NCI-H345 (cell line): ENCODE results near the gene CPNE5.

Experiments
- DNase-seq: peaks from one replicate; lab custom pipeline; 2025; lab: John Stamatoyannopoulos, UW

CPNE5 gene

DNA sequence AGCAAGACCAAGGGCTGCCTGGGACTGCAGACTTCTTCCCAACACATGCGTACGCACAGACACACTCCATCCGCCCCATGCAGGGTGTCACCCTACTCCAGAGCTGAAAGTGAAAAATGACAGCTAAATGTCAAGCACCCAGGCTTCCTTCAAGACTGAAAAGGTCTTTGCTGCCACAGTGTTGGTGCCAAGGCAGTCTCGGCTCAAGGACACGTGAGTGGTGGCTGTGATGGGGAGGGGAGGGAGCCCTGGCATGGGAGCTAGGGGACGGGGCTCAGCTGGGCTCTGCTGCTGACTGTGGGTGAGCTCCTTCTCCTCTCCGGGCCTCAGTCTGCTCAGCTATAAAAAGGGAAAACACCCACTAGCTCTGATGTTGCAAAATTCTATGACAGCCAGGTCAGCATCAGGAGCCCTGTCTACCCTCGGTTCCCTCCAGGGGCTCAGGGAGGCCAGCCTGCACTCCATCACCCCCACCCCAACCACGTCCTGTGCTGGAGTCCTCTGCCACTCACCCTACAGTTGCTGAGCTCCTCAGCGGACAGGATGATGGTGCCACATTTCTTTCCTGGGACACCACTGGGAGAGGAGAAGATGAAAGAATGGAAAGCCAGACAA lies 47.6 kb downstream of the CPNE5 start:
- DNase-seq: no peak

GRCh38 chr6:36791085-36791484 lies 48.2 kb downstream of the CPNE5 start:
- DNase-seq: no peak

- DNase-seq: no peak
Measured at GRCh38 chr6:36788768-36789167, 50.5 kb downstream of the CPNE5 start.

DNA sequence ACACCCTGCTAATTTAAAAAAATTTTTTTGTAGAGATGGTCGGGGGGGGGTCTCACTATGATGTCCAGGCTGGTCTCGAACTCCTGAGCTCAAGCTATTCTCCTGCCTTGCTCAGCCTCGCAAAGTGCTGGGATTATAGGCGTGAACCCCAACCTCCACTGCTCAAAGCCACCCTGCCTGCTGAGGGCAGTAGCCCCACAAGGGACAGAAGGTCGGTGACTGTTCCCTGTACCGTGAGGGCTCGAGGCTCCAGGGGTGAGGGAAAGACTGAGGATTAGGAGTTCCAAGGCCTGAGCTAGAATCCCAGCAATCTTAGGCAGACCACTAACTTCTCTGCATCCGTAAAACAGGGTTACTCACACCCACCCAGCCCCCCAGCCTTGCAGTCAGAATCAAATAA lies 51.1 kb downstream of the CPNE5 start:
- no peak for DNase-seq

DNA sequence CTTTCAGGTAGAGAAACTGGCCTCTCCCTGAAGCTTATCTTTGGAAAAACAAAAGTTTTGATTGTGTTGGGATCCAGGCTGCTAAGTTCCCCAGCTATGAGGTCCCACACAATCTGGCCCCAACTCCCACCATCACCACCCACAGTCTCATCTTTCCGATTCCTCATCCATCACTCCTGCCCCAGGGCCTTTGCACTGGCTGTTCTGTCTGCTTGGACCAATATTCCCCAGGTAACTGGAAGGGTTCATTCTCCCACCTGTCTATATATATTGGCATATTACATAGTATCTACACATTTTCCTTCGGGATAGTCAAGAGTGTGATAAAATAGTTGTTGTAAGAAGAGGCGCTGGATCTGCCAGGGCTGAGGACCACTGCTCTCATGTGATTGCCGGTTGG lies 52.0 kb downstream of the CPNE5 start:
- DNase-seq: no peak

DNA sequence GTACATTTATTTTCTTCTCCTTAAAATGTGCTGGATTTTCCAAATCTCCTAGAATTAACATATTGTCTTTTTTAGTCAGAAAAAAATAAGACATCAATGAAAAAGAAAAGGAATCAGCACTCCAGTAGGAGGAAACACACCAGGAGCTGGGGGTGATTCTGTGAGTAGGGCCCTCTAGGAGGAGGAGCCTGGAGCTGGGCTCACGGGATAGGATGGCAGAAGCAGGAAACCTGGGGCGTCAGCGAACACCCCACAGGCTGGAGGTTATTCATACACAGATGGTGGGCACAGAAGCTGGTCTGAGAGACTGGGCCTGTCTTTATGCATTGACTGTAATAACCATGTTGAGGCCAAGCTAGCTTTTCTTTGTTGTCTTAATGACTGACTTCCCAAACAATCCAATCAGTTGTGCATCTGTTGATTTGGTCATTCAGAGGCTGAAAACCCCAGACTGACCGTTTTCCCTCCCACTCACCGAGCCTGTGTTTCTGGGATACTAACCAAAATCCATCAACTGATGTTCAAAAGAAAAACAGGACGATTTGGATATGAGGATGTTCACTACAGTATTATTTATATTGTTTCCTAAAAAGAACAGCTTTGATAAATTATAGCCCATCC lies 53.1 kb downstream of the CPNE5 start:
- DNase-seq: no peak

GRCh38 chr6:36784376-36784636 lies 54.9 kb downstream of the CPNE5 start:
- DNase-seq: no peak

- DNase-seq: no peak
Measured at GRCh38 chr6:36783603-36784375, 55.5 kb downstream of the CPNE5 start.

- no peak for DNase-seq
Measured at GRCh38 chr6:36781669-36782068, 57.6 kb downstream of the CPNE5 start.

GRCh38 chr6:36780442-36781177 lies 58.6 kb downstream of the CPNE5 start:
- no peak for DNase-seq

DNA sequence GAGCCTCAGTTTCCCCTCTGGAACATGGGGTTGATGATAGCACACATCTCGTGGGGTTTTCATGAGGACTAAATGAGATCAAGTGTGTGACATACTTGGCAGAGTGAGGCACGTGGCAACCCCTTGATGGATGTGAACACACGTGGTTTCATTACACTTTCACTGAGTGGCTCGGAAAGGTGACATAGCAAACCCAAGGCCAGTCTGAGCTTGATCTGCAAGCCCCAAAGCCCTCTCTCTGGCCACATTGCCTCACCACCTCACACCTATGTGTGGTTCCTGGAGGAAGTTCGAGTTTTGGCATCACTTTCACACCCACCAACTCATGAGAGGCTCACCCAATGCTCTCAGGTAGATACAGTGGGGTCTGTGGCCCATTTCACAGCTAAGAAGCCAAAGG lies 60.0 kb downstream of the CPNE5 start:
- no peak for DNase-seq

- no peak for DNase-seq
Measured at GRCh38 chr6:36777801-36778200, 61.4 kb downstream of the CPNE5 start.

GRCh38 chr6:36776167-36776566 lies 63.1 kb downstream of the CPNE5 start:
- no peak for DNase-seq

GRCh38 chr6:36774331-36774730 lies 64.9 kb downstream of the CPNE5 start:
- no peak for DNase-seq

DNA sequence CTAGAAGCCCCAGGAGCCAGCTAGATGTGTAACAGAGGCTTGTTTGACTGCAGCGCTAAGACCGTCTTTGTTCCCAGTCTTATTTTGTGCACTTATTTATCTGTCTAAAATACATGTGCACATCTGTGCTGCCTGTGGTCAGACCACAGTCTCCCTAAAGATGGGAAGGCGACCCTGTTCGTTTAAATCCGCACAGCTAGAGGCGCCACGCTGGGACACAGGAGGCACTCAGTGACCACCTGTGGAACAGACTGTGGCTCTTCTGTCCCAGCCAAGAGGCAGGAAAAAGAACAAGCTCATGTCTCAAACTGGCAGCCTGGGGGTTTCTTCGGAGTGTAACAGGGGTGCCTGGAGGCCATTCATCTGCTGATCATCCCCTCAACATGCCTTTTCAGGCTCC lies 66.8 kb downstream of the CPNE5 start:
- DNase-seq: no peak

DNA sequence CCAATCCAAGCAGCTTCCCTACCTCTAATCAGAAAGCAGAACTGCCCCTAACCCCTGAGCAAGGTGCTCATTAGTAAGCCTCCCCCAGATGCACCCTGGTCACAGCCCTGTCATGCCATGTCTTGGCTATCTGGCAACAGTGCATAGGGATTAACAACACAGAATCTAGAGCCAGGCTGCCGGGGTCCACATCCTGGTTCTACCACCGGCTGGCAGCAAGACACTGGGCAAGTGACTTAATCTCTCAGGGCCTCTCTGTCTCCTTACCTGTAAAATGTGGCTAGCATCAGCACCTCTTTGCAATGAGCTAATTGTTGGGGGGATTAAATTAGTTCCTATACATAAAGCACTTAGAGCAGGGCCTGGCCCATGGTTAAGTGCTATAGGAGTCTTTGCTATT lies 68.1 kb downstream of the CPNE5 start:
- no peak for DNase-seq

- no peak for DNase-seq
Measured at GRCh38 chr6:36769676-36770499, 69.4 kb downstream of the CPNE5 start.

DNA sequence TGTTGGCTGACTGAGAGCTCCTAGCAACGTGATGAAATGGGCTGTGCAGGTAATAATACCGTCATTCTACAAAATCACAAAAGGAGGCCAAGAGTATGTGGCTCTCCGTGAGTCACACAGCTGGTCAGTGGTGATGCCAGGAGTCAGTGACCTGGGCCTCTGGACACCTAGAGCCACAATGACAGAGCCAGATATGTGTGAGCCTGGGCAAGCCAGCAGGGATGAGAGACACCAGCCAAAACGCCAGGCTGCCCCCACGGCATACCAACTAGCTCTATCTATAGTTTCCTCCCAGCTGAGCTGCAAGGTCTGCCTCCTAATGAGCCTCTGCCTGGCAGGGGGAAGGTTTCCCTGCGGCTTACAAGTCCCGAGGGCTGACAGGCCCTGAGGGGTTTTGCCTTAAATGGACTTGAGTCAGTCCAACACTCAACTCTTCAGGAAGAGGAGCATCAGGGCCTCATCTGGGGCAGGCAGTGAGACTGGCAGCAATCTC lies 70.0 kb downstream of the CPNE5 start:
- no peak for DNase-seq

- DNase-seq: no peak
Measured at GRCh38 chr6:36766399-36766945, 72.8 kb downstream of the CPNE5 start.

DNA sequence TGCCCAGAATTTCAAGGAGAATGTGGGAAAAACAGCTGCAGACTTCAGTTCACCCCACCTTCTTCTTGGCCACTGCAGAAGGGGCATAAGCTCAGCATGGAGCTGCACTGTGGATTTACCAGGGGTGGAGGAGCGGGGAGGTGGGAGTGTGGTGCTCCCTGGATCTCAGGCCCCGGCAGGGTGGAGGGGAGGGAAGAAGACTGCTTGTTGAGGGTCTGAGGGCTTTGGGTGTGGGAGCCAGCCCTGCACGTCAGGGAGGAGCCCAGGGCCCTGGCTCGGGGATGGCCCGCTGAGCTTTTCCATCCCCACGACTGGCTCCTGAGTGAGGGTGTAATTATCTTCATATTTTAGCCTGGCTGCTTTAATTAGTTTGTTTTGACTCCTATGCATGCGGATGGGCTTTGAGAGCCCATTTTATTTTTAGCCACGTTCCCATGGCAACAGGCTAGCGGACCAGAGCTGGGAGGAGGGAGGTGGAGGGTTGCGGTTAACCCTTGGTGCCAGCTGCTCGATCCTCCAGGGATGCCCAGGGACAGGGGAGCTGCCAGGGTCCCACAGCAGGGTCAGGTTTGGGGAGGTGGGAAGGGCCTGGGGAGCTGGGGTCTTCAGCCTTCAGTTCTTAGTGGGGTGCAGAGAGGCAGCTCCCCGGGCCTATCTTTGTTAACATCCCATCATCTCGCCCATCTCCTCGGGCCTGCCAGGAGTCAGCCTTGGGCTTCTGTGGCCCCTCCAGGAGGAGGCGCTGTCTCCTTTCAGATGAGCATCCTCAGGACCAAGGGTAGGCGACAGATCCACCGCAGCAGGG lies 73.4 kb downstream of the CPNE5 start:
- peak; percentile 79 for DNase-seq

- no peak for DNase-seq
Measured at GRCh38 chr6:36765190-36765589, 74.1 kb downstream of the CPNE5 start.
